GM12878 (cell line): Measurements from ENCODE around the gene DNASE1L3. TPM values are rescaled to one million over a fixed set of nuclear protein-coding genes. Genes with fewer than 3 reads are reported as not detected.

Experiments
- DPF2 ChIP-seq: fragments of 450-650 bp; IDR thresholded peaks from 2 replicates; pipeline ENCODE4 v1.6.1; 2017; ENCODE audit warnings: mild to moderate bottlenecking
- ELK1 ChIP-seq: IDR thresholded peaks from 2 replicates; pipeline ENCODE4 v1.6.1; 2012; ENCODE audit warnings: low read depth, low read length, improper control_type of control experiment
- IKZF1 ChIP-seq: fragments of 450-650 bp; conservative IDR thresholded peaks from 2 replicates; pipeline ENCODE4 v1.6.1; 2017; ENCODE audit warnings: antibody characterized with exemption, mild to moderate bottlenecking
- KAT2A ChIP-seq: conservative IDR thresholded peaks from 2 replicates; pipeline ENCODE4 v1.6.1; 2011; ENCODE audit warnings: low read depth, low read length; ENCODE audit not compliant: control insufficient read depth
- KLF5 ChIP-seq: fragments of 450-650 bp; IDR thresholded peaks from 2 replicates; pipeline ENCODE4 v1.6.1; 2014; ENCODE audit warnings: mild to moderate bottlenecking; ENCODE audit not compliant: partially characterized antibody
- MAX ChIP-seq: IDR thresholded peaks from 2 replicates; pipeline ENCODE4 v1.6.1; 2012; ENCODE audit warnings: low read depth, low read length, improper control_type of control experiment
- MEF2B ChIP-seq: fragments of 450-650 bp; IDR thresholded peaks from 2 replicates; pipeline ENCODE4 v1.6.1; 2018; ENCODE audit warnings: mild to moderate bottlenecking, moderate library complexity; ENCODE audit not compliant: partially characterized antibody, poor library complexity, severe bottlenecking
- NFXL1 ChIP-seq: fragments of 450-650 bp; IDR thresholded peaks from 2 replicates; pipeline ENCODE4 v1.6.1; 2017; ENCODE audit warnings: antibody characterized with exemption, mild to moderate bottlenecking, borderline replicate concordance
- PML ChIP-seq: IDR thresholded peaks from 2 replicates; pipeline ENCODE4 v1.6.1; 2012; ENCODE audit warnings: low read length, inconsistent platforms
- POLR2AphosphoS2 ChIP-seq: IDR thresholded peaks from 2 replicates; pipeline ENCODE4 v1.6.1; 2011; ENCODE audit warnings: low read depth, mild to moderate bottlenecking, low read length, improper control_type of control experiment, moderate library complexity
- SIN3A ChIP-seq: IDR thresholded peaks from 2 replicates; pipeline ENCODE4 v1.6.1; 2012; ENCODE audit warnings: low read depth, low read length, improper control_type of control experiment
- SRF ChIP-seq, 2 experiments: IDR thresholded peaks; 2 replicates each; pipeline ENCODE4 v1.6.1; 2011; ENCODE audit warnings: low read depth in 2 of 2, low read length in 2 of 2, mild to moderate bottlenecking in 1 of 2, moderate library complexity in 1 of 2
- SUPT20H ChIP-seq: IDR thresholded peaks from 2 replicates; pipeline ENCODE4 v1.6.1; 2011; ENCODE audit warnings: low read depth, mild to moderate bottlenecking, low read length, moderate library complexity, borderline replicate concordance; ENCODE audit not compliant: control insufficient read depth
- YBX1 ChIP-seq: fragments of 450-650 bp; IDR thresholded peaks from 2 replicates; pipeline ENCODE4 v1.6.1; 2016; ENCODE audit warnings: antibody characterized with exemption
- ZBED1 ChIP-seq: IDR thresholded peaks from 2 replicates; pipeline ENCODE4 v1.6.1; 2016; ENCODE audit warnings: borderline replicate concordance
- ZBTB33 ChIP-seq: fragments of 450-650 bp; IDR thresholded peaks from 2 replicates; pipeline ENCODE4 v1.6.1; 2017; ENCODE audit warnings: mild to moderate bottlenecking
- ZBTB4 ChIP-seq: fragments of 450-650 bp; formaldehyde crosslinking; IDR thresholded peaks from 2 replicates; pipeline ENCODE4 v1.4.0; 2022; ENCODE audit warnings: mild to moderate bottlenecking, moderate library complexity
- ZZZ3 ChIP-seq: IDR thresholded peaks from 2 replicates; pipeline ENCODE4 v1.6.1; 2011; ENCODE audit warnings: low read depth; ENCODE audit not compliant: control insufficient read depth, insufficient read length
- polyA plus RNA-seq, 11 experiments: library from polyadenylated mRNA; depleted of rRNA in 4 of 11; unstranded in 6 of 11; stranded (reverse) in 5 of 11; fragments of >200 nt; fragmentation: Nextera tagmentation in 4 of 11; fragmentation: Illumina TruSeq in 1 of 11; extraction: Ambion mirVana in 4 of 11; extraction: Trizol in 1 of 11; gene quantifications; 1 replicate in 1 of 11; 2 replicates in 10 of 11; pipeline versions ENCODE4 v1.2.1 to v1.2.3, GENCODE V29; 2011 to 2016; ENCODE audit warnings: inconsistent platforms in 2 of 11, missing spikeins in 2 of 11, low read depth in 1 of 11
- total RNA-seq, 4 experiments: library from RNA; depleted of rRNA in 3 of 4; stranded (reverse); fragments of >200 nt in 3 of 4; fragmentation: Illumina TruSeq in 1 of 4; extraction: Trizol in 1 of 4; gene quantifications; 2 replicates each; pipeline versions ENCODE4 v1.2.1 to v1.2.3, GENCODE V29; 2013 to 2021
- TF ChIP-seq, protein P1 (sequence below): fragments of 450-650 bp; IDR thresholded peaks from 2 replicates; pipeline ENCODE4 v1.6.1; 2017; ENCODE audit warnings: low read depth, mild to moderate bottlenecking, moderate library complexity
- TF ChIP-seq, protein P2 (sequence below): IDR thresholded peaks from 2 replicates; pipeline ENCODE4 v1.6.1; 2011; ENCODE audit warnings: borderline replicate concordance, low read depth, mild to moderate bottlenecking, moderate library complexity, mixed read lengths, low read length; ENCODE audit not compliant: insufficient read depth; ENCODE audit errors: extremely low read length

The DNASE1L3 gene
- total and polyA plus RNA-seq, 10 of the 15 experiments (the other 5 are each of a cell fraction or from before 2014, with no cell fraction given) = 3.2 to 72.1 (median 6.3) TPM

DNA sequence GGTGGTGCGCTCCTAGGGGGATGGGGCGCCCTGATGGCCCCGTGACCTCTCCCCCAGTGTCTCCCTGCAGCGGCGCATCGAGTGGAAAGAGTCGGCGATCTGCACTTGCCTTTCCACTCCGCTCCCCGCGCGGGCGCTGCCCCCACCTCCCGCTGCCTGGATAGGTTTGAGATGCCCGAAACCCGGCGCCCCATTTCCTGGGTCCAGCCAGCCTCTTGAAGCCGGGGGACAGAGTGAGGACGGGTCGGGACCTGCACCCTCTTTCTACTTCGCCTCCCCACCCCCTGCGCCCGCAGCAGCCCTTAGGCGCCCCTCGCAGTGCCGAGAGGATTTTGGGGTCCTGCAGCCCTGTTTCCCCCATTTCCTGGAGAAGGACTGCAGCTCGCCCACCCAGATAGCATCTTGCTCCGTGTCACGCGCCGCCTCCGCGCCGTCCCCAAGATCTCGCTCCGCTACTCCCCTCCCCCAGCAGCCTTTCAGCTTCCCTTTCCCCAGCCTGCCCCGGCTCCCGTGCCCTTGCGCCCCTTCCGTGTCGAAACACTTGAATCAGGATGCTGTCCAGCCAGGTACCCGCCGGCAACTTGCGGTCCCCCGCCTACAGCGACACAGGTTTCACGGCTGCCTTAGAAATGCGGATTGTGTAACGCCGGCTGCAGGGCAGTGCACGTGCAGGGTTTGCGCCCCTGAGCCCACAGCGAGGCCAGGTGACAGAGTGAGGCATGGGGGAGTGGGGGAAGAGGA is 27.3 kb upstream of the DNASE1L3 start (continued):
- TF ChIP-seq, protein P1, sequence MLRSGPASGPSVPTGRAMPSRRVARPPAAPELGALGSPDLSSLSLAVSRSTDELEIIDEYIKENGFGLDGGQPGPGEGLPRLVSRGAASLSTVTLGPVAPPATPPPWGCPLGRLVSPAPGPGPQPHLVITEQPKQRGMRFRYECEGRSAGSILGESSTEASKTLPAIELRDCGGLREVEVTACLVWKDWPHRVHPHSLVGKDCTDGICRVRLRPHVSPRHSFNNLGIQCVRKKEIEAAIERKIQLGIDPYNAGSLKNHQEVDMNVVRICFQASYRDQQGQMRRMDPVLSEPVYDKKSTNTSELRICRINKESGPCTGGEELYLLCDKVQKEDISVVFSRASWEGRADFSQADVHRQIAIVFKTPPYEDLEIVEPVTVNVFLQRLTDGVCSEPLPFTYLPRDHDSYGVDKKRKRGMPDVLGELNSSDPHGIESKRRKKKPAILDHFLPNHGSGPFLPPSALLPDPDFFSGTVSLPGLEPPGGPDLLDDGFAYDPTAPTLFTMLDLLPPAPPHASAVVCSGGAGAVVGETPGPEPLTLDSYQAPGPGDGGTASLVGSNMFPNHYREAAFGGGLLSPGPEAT = peak; percentile 17; the same call in 1 of the 2 replicates
- TF ChIP-seq ZBTB33 (no peak), KLF5 (no peak), PML (no peak), SRF (IDR thresholded peaks at IDR 0.05; ENCODE audit: low read depth in 2 of 2, low read length in 2 of 2) (0 out of 4 replicates have a peak, but pooled peaks have one; percentile 28 to 59), YBX1 (no peak), SIN3A (peak; percentile 37; the same call in 1 of the 2 replicates), MEF2B (no peak), DPF2 (peak; percentile 18; the same call in 1 of the 2 replicates), NFXL1 (no peak), ELK1 (no peak), ZZZ3 (no peak), KAT2A (no peak), ZBED1 (no peak), IKZF1 (peak; percentile 47; the same call in 1 of the 2 replicates), POLR2AphosphoS2 (no peak), MAX (peak; percentile 56; the same call in 1 of the 2 replicates), ZBTB4 (no peak), SUPT20H (no peak)
- TF ChIP-seq, protein P2, sequence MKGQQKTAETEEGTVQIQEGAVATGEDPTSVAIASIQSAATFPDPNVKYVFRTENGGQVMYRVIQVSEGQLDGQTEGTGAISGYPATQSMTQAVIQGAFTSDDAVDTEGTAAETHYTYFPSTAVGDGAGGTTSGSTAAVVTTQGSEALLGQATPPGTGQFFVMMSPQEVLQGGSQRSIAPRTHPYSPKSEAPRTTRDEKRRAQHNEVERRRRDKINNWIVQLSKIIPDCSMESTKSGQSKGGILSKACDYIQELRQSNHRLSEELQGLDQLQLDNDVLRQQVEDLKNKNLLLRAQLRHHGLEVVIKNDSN = peak; percentile 43
